WTC11 (cell line): ENCODE measurements around the gene COL4A1. TPM values are rescaled to one million over a fixed set of nuclear protein-coding genes. Genes with fewer than 3 reads are reported as not detected.

Experiments used
- ATAC-seq: fragments of 200-7000 bp; cut with Tn5 transposase; 2 replicates; pipeline ENCODE4 v1.10.0; 2021; ENCODE audit warnings: mild to moderate bottlenecking, moderate library complexity
- CTCF ChIA-PET: fragments of 300-600 bp; sonication (Branson Sonifier 250); formaldehyde crosslinking; loops from one replicate; lab custom pipeline; 2021; ENCODE audit warnings: antibody characterized with exemption; lab: Charles Lee
- POLR2A ChIA-PET: fragments of 350-600 bp; sonication (Branson Sonifier 250); formaldehyde crosslinking; loops from one replicate; lab custom pipeline; 2021; ENCODE audit warnings: antibody characterized with exemption; lab: Charles Lee
- DNase-seq: peaks from one replicate; pipeline ENCODE4 v3.0.0; 2021; ENCODE audit warnings: low spot score
- H3K27ac Mint-ChIP-seq: 2 replicates; pipeline ENCODE4 v1.8.0; 2021; ENCODE audit warnings: mixed read lengths
- H3K27me3 Mint-ChIP-seq: 2 replicates; pipeline ENCODE4 v1.8.0; 2021; ENCODE audit warnings: low read depth, mild to moderate bottlenecking, moderate library complexity, mixed read lengths
- H3K36me3 Mint-ChIP-seq: 2 replicates; pipeline ENCODE4 v1.8.0; 2021; ENCODE audit warnings: mixed read lengths
- H3K4me1 Mint-ChIP-seq: 2 replicates; pipeline ENCODE4 v1.8.0; 2022; ENCODE audit warnings: mixed read lengths
- H3K4me3 Mint-ChIP-seq: 2 replicates; pipeline ENCODE4 v1.8.0; 2021; ENCODE audit warnings: mild to moderate bottlenecking, moderate library complexity, mixed read lengths
- H3K9me3 Mint-ChIP-seq: 2 replicates; pipeline ENCODE4 v1.8.0; 2021; ENCODE audit warnings: mixed read lengths
- ETV6 ChIP-seq: sonication (generic); formaldehyde crosslinking; IDR thresholded peaks from 2 replicates; pipeline ENCODE4 v1.8.1; 2022; ENCODE audit warnings: mild to moderate bottlenecking, missing genetic modification reagents
- FOXP1 ChIP-seq: sonication (generic); formaldehyde crosslinking; IDR thresholded peaks from 2 replicates; pipeline ENCODE4 v1.8.0; 2022; ENCODE audit warnings: missing genetic modification reagents, mild to moderate bottlenecking, moderate library complexity, borderline replicate concordance
- HMGA2 ChIP-seq: fragments of 250-450 bp; sonication (Bioruptor Pico); IDR thresholded peaks from 2 replicates; pipeline ENCODE4 v1.4.0; 2021; ENCODE audit warnings: mild to moderate bottlenecking, moderate library complexity
- JAZF1 ChIP-seq: fragments of 250-450 bp; sonication (Bioruptor Pico); IDR thresholded peaks from 2 replicates; pipeline ENCODE4 v1.9.0; 2021; ENCODE audit warnings: moderate library complexity, mild to moderate bottlenecking, inconsistent platforms
- KAT7 ChIP-seq: sonication (generic); formaldehyde crosslinking; IDR thresholded peaks from 2 replicates; pipeline ENCODE4 v1.8.1; 2023; ENCODE audit warnings: missing genetic modification reagents, mild to moderate bottlenecking, borderline replicate concordance
- NFE2L1 ChIP-seq: sonication (generic); formaldehyde crosslinking; IDR thresholded peaks from 2 replicates; pipeline ENCODE4 v1.8.1; 2023; ENCODE audit warnings: missing genetic modification reagents
- OVOL2 ChIP-seq: fragments of 250-450 bp; sonication (Bioruptor Pico); IDR thresholded peaks from 2 replicates; pipeline ENCODE4 v1.9.0; 2021; ENCODE audit warnings: mild to moderate bottlenecking, borderline replicate concordance
- SMAD4 ChIP-seq: sonication (generic); formaldehyde crosslinking; IDR thresholded peaks from 2 replicates; pipeline ENCODE4 v1.8.0; 2022; ENCODE audit warnings: mild to moderate bottlenecking, missing genetic modification reagents
- USF1 ChIP-seq: sonication (generic); formaldehyde crosslinking; IDR thresholded peaks from 2 replicates; pipeline ENCODE4 v1.8.0; 2022; ENCODE audit warnings: mild to moderate bottlenecking, missing genetic modification reagents
- ZNF121 ChIP-seq: sonication (generic); formaldehyde crosslinking; IDR thresholded peaks from 2 replicates; pipeline ENCODE4 v1.8.0; 2023; ENCODE audit warnings: missing genetic modification reagents
- ZNF281 ChIP-seq: sonication (generic); formaldehyde crosslinking; IDR thresholded peaks from 2 replicates; pipeline ENCODE4 v1.8.0; 2023; ENCODE audit warnings: mild to moderate bottlenecking, missing genetic modification reagents
- ZNF317 ChIP-seq: sonication (generic); formaldehyde crosslinking; IDR thresholded peaks from 2 replicates; pipeline ENCODE4 v1.8.1; 2023; ENCODE audit warnings: low read depth, mild to moderate bottlenecking, moderate library complexity, missing genetic modification reagents, borderline replicate concordance
- ZNF396 ChIP-seq: fragments of 250-450 bp; sonication (Bioruptor Pico); IDR thresholded peaks from 2 replicates; pipeline ENCODE4 v1.8.0; 2021; ENCODE audit warnings: mild to moderate bottlenecking, moderate library complexity, borderline replicate concordance
- ZNF512 ChIP-seq: sonication (generic); formaldehyde crosslinking; IDR thresholded peaks from 2 replicates; pipeline ENCODE4 v1.8.1; 2022; ENCODE audit warnings: missing genetic modification reagents, borderline replicate concordance
- total RNA-seq: library from RNA; stranded (reverse); gene quantifications from 3 replicates; pipeline ENCODE4 v1.2.3, GENCODE V29; 2021
- TF ChIP-seq, protein P1 (sequence below): sonication (generic); formaldehyde crosslinking; IDR thresholded peaks from 2 replicates; pipeline ENCODE4 v1.8.1; 2022; ENCODE audit warnings: mild to moderate bottlenecking, missing genetic modification reagents, moderate library complexity, borderline replicate concordance
- TF ChIP-seq, protein P2 (sequence below): fragments of 250-450 bp; sonication (Bioruptor Pico); IDR thresholded peaks from 2 replicates; pipeline ENCODE4 v1.9.0; 2021; ENCODE audit warnings: mild to moderate bottlenecking

The COL4A1 gene
- total RNA-seq, 1 experiment from 2014 or later = 89.6 TPM

DNA sequence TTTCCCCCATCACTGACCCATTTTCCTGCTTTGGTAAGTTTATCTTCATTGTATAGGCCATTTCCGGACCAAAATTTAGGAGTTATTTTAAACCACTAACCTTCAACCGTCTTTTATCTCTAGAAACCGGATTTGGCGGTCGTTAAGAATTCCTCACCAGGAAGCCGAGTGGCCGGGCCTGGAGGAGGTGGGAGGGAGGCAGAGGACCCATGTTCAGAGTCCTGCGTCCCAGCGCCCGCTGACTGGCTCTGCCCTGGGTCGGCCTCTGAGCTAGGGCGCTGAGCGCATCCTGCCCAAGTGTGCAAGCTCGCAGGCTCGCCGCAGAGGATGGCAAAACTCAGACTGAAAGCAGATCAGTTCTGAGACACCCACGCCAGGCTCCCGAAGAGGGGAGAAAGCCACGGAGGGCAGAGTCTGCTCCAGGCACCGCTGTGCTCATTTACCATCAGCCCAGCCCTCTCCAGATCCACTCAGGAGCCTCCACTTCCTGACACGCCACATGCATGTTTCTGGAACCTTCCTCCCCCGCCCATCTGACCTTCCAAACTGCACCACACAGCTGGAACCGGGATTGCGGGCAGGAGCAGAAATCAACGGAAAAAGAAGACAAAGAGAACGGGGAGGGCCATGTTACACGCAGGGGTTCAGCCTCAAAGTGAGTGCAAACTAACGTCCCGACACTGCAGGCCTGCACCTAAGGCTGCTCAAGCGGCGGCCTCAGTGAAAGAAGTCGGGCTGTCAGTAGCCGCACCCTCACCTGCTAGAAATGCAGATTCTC lies 8.3 kb downstream of the COL4A1 start (continued):
- TF ChIP-seq, protein P1, sequence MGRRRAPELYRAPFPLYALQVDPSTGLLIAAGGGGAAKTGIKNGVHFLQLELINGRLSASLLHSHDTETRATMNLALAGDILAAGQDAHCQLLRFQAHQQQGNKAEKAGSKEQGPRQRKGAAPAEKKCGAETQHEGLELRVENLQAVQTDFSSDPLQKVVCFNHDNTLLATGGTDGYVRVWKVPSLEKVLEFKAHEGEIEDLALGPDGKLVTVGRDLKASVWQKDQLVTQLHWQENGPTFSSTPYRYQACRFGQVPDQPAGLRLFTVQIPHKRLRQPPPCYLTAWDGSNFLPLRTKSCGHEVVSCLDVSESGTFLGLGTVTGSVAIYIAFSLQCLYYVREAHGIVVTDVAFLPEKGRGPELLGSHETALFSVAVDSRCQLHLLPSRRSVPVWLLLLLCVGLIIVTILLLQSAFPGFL (CRISPR knock-in tag) = no peak
- no peak for TF ChIP-seq NFE2L1 (CRISPR knock-in tag)

GRCh38 chr13:110297766-110298504 lies 9.0 kb downstream of the COL4A1 start:
- Mint-ChIP-seq H3K27ac (no peak overlapping the region), H3K4me3 (no peak overlapping the region), H3K27me3 (no peaks in the 10 kb centered on the region), H3K36me3 (peaks cover 4% of the 10 kb centered on the region; the same call in 1 of the 2 replicates), H3K9me3 (peaks cover 11% of the 10 kb centered on the region), H3K4me1 (peaks cover 34% of the 10 kb centered on the region)
- POLR2A ChIA-PET = interaction anchor here (0.6 to 1.0 kb wide), 3 partner anchors 9 to 187 kb away, joined by 3 read pairs; partner anchors contain the start of gene COL4A1
- CTCF ChIA-PET = interaction anchor here (1.5 kb wide), 2 partner anchors 11 to 25 kb away, joined by 5 to 9 read pairs; no protein-coding TSS in a partner anchor
- TF ChIP-seq ZNF512 = no peak
- no peak for TF ChIP-seq ZNF121 (CRISPR knock-in tag)
- TF ChIP-seq ZNF281 (CRISPR knock-in tag) = no peak
- TF ChIP-seq OVOL2 = no peak
- TF ChIP-seq ETV6 (CRISPR knock-in tag) = no peak
- no peak for TF ChIP-seq ZNF396 (CRISPR knock-in tag)
- no peak for TF ChIP-seq SMAD4 (CRISPR knock-in tag)
- no peak for TF ChIP-seq USF1 (CRISPR knock-in tag)
- no peak for TF ChIP-seq JAZF1
- no peak for TF ChIP-seq KAT7
- TF ChIP-seq, protein P2, sequence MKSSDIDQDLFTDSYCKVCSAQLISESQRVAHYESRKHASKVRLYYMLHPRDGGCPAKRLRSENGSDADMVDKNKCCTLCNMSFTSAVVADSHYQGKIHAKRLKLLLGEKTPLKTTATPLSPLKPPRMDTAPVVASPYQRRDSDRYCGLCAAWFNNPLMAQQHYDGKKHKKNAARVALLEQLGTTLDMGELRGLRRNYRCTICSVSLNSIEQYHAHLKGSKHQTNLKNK (CRISPR knock-in tag) = no peak
- TF ChIP-seq HMGA2 (CRISPR knock-in tag) = no peak
- no peak for TF ChIP-seq ZNF317
- no peak for TF ChIP-seq FOXP1 (CRISPR knock-in tag)
- no peak for DNase-seq
- ATAC-seq = no peak
